GM19438 (cell line): Measurements from ENCODE around the gene SULT1C3.

Experiments used
- ATAC-seq: cut with Tn5 transposase; IDR thresholded peaks from one replicate; pipeline ENCODE4 v1.9.1; 2021; ENCODE audit warnings: low read depth; ENCODE audit not compliant: unreplicated experiment

Gene SULT1C3

GRCh38 chr2:108239786-108240185 lies at the start of gene SULT1C3:
Gene SULT1C3, plus strand, starts transcription at chr2:108239968. Its CDS starts 7,227 bp downstream, at chr2:108247195.
- ATAC-seq: no peak

GRCh38 chr2:108193251-108193650 lies 46.5 kb upstream of the SULT1C3 start:
- ATAC-seq: no peak

- no peak for ATAC-seq
Measured at GRCh38 chr2:108194409-108195132, 45.2 kb upstream of the SULT1C3 start.

- no peak for ATAC-seq
Measured at GRCh38 chr2:108195133-108195439, 44.7 kb upstream of the SULT1C3 start.

GRCh38 chr2:108199726-108200125 lies 40.0 kb upstream of the SULT1C3 start:
- no peak for ATAC-seq

- ATAC-seq: no peak
Measured at GRCh38 chr2:108200569-108200968, 39.2 kb upstream of the SULT1C3 start.

GRCh38 chr2:108212671-108213070 lies 27.1 kb upstream of the SULT1C3 start:
- ATAC-seq: no peak

GRCh38 chr2:108215794-108216211 lies 24.0 kb upstream of the SULT1C3 start:
- no peak for ATAC-seq

- no peak for ATAC-seq
Measured at GRCh38 chr2:108217211-108217610, 22.6 kb upstream of the SULT1C3 start.

- ATAC-seq: no peak
Measured at GRCh38 chr2:108219688-108220087, 20.1 kb upstream of the SULT1C3 start.

- no peak for ATAC-seq
Measured at GRCh38 chr2:108220191-108220590, 19.6 kb upstream of the SULT1C3 start.

- no peak for ATAC-seq
Measured at GRCh38 chr2:108220942-108221541, 18.7 kb upstream of the SULT1C3 start.

GRCh38 chr2:108222261-108222660 lies 17.5 kb upstream of the SULT1C3 start:
- no peak for ATAC-seq

- ATAC-seq: no peak
Measured at GRCh38 chr2:108223573-108223972, 16.2 kb upstream of the SULT1C3 start.

- no peak for ATAC-seq
Measured at GRCh38 chr2:108224022-108224421, 15.7 kb upstream of the SULT1C3 start.

GRCh38 chr2:108226564-108226963 lies 13.2 kb upstream of the SULT1C3 start:
- no peak for ATAC-seq

GRCh38 chr2:108228006-108228405 lies 11.8 kb upstream of the SULT1C3 start:
- ATAC-seq: no peak

GRCh38 chr2:108228537-108228936 lies 11.2 kb upstream of the SULT1C3 start:
- ATAC-seq: no peak

GRCh38 chr2:108229875-108230274 lies 9.9 kb upstream of the SULT1C3 start:
- no peak for ATAC-seq

- no peak for ATAC-seq
Measured at GRCh38 chr2:108235577-108235976, 4.2 kb upstream of the SULT1C3 start.

GRCh38 chr2:108236676-108237335 lies 3.0 kb upstream of the SULT1C3 start:
- no peak for ATAC-seq

GRCh38 chr2:108240966-108241365 lies 1.2 kb downstream of the SULT1C3 start:
- ATAC-seq: no peak
